DND-41 (cell line): Measurements from ENCODE around the gene TEAD1.

Experiments used
- ATAC-seq: fragments of 200-7000 bp; cut with Tn5 transposase; 3 replicates; pipeline ENCODE4 v1.9.1; 2021; ENCODE audit warnings: low read depth; ENCODE audit not compliant: insufficient read depth
- DNase-seq: peaks from one replicate; pipeline ENCODE4 v3.0.0-alpha.2; 2020
- H2AFZ ChIP-seq: 2 replicates; pipeline ENCODE4 v1.6.0; 2012; ENCODE audit warnings: low read depth, low read length
- H3K27ac ChIP-seq: 2 replicates; pipeline ENCODE4 v1.5.1; 2012; ENCODE audit warnings: low read length, inconsistent platforms
- H3K27me3 ChIP-seq: fragments of 200-600 bp; sonication (generic); 2 replicates; pipeline ENCODE4 v1.6.0; 2012; ENCODE audit warnings: low read length, mild to moderate bottlenecking, inconsistent platforms; ENCODE audit not compliant: insufficient read depth, poor library complexity
- H3K36me3 ChIP-seq: 2 replicates; pipeline ENCODE4 v1.5.1; 2012; ENCODE audit warnings: low read length, inconsistent platforms; ENCODE audit not compliant: insufficient read depth
- H3K4me1 ChIP-seq: 2 replicates; pipeline ENCODE4 v1.5.1; 2012; ENCODE audit warnings: mild to moderate bottlenecking, low read length; ENCODE audit not compliant: insufficient read depth
- H3K4me2 ChIP-seq: 2 replicates; pipeline ENCODE4 v1.6.0; 2012; ENCODE audit warnings: mild to moderate bottlenecking, moderate library complexity, low read length, inconsistent platforms; ENCODE audit not compliant: insufficient read depth
- H3K4me3 ChIP-seq, 2 experiments: fragments of 200-600 bp in 1 of 2; shearing (Covaris generic) in 1 of 2; 2 replicates each; pipeline ENCODE4 v1.5.1; 2012 to 2016; ENCODE audit warnings: inconsistent platforms in 2 of 2, low read length in 2 of 2, mild to moderate bottlenecking in 2 of 2, low read depth in 1 of 2, moderate library complexity in 1 of 2
- H3K79me2 ChIP-seq: 2 replicates; pipeline ENCODE4 v1.6.0; 2012; ENCODE audit warnings: low read length, inconsistent platforms; ENCODE audit not compliant: insufficient read depth
- H3K9ac ChIP-seq: 2 replicates; pipeline ENCODE4 v1.6.0; 2012; ENCODE audit warnings: low read depth, mild to moderate bottlenecking, inconsistent platforms, low read length, moderate library complexity
- H3K9me3 ChIP-seq: 2 replicates; pipeline ENCODE4 v1.5.1; 2012; ENCODE audit warnings: low read length, moderate library complexity, mild to moderate bottlenecking, inconsistent platforms; ENCODE audit not compliant: insufficient read depth, severe bottlenecking
- H4K20me1 ChIP-seq: 2 replicates; pipeline ENCODE4 v1.6.0; 2012; ENCODE audit warnings: low read length; ENCODE audit not compliant: insufficient read depth
- CTCF ChIP-seq: IDR thresholded peaks from 2 replicates; pipeline ENCODE4 v1.5.1; 2012; ENCODE audit warnings: borderline replicate concordance, low read length, moderate library complexity, mild to moderate bottlenecking; ENCODE audit not compliant: poor library complexity, severe bottlenecking; ENCODE audit errors: extremely low read depth
- EZH2 ChIP-seq: IDR thresholded peaks from 3 replicates; pipeline ENCODE4 v1.6.1; 2012; ENCODE audit warnings: borderline replicate concordance, low read depth, mild to moderate bottlenecking, moderate library complexity, low read length, inconsistent platforms; ENCODE audit not compliant: severe bottlenecking

The TEAD1 gene

GRCh38 chr11:12724301-12725054 is 50.3 kb downstream of the TEAD1 start:
- H3K9me3 ChIP-seq, result no peaks in the 10 kb centered on the region
- no peak for TF ChIP-seq EZH2
- TF ChIP-seq CTCF, result no peak
- H3K27me3 ChIP-seq, result peaks cover 27% of the 10 kb centered on the region
- H3K4me2 ChIP-seq, result no peak overlapping the region
- DNase-seq (no peak), ATAC-seq (no peak)
- 0 out of 2 replicates have a peak, but pooled peaks cover 4% of the 10 kb centered on the region for H4K20me1 ChIP-seq
- no peak overlapping the region for H3K4me3 ChIP-seq
- H3K27ac ChIP-seq, result no peak overlapping the region
- no peak overlapping the region for H2AFZ ChIP-seq
- H3K9ac ChIP-seq, result no peak overlapping the region
- H3K4me1 ChIP-seq, result peaks cover 16% of the 10 kb centered on the region; the same call in 1 of the 2 replicates
- no peaks in the 10 kb centered on the region for H3K36me3 ChIP-seq
- no peaks in the 10 kb centered on the region for H3K79me2 ChIP-seq

DNA sequence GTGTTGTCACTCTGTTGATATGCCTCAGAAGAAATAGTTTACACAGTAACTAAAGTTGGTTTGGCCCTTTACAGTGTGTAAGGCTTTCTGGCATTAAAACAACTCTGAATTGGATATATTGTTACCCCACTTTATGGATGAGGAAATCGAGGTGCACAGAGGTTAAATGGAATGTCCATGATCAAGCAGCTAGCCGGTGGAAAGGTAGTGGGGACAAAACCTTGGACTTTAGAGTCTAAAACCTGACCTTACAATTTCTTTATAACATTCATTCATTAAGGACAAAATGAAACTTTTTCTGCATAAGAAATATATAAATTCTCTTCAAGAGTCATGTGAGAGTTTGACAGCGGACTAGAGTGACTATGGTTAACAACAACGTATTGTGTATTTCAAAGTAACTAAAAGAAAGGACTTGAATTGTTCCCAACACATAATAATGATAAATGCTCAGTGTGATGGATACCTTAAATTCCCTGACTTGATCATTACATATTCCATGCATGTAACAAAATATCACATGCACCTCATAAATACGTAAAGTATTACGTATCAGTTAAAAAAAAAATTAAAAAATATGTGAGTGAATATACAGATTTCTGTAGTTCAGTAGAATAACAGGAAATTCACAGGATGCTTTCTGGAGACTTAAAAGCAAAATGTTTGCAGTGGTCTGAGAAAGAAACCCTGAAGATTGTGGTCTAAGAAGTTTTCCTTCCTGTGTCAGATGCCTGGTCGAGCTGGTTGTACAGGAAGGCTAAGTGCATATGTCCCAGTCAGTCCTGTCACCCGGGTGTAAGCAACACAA is 51.0 kb downstream of the TEAD1 start:
- DNase-seq (no peak), ATAC-seq (no peak)
- Histone ChIP-seq H3K27me3 (peaks cover 30% of the 10 kb centered on the region), H2AFZ (no peak overlapping the region), H3K36me3 (no peaks in the 10 kb centered on the region), H3K9ac (no peak overlapping the region), H3K9me3 (no peaks in the 10 kb centered on the region), H4K20me1 (0 out of 2 replicates have a peak, but pooled peaks cover 4% of the 10 kb centered on the region), H3K4me1 (peaks cover 16% of the 10 kb centered on the region; the same call in 1 of the 2 replicates), H3K27ac (no peak overlapping the region), H3K4me3 (no peak overlapping the region), H3K4me2 (no peak overlapping the region), H3K79me2 (no peaks in the 10 kb centered on the region)
- TF ChIP-seq CTCF (no peak), EZH2 (no peak)

- Histone ChIP-seq H3K4me1 (peaks cover 16% of the 10 kb centered on the region; the same call in 1 of the 2 replicates), H3K27me3 (peaks cover 28% of the 10 kb centered on the region), H3K79me2 (no peaks in the 10 kb centered on the region), H3K9me3 (no peaks in the 10 kb centered on the region), H4K20me1 (0 out of 2 replicates have a peak, but pooled peaks cover 4% of the 10 kb centered on the region), H3K27ac (no peak overlapping the region), H3K4me3 (no peak overlapping the region), H2AFZ (no peak overlapping the region), H3K4me2 (no peak overlapping the region), H3K36me3 (no peaks in the 10 kb centered on the region), H3K9ac (no peak overlapping the region)
- ATAC-seq (no peak), DNase-seq (no peak)
- no peak for TF ChIP-seq CTCF
- no peak for TF ChIP-seq EZH2
Measured at GRCh38 chr11:12725863-12726682, 51.9 kb downstream of the TEAD1 start.
